GM12873 (cell line): ENCODE results near the gene HAO1.

ENCODE experiments used
- CTCF ChIP-seq: IDR thresholded peaks from 2 replicates; pipeline ENCODE4 v1.5.1; 2012; ENCODE audit warnings: low read depth, mild to moderate bottlenecking, moderate library complexity, low read length, control low read depth; ENCODE audit not compliant: insufficient read depth; ENCODE audit errors: missing control alignments

HAO1 gene

GRCh38 chr20:7856756-7857155 lies 83.5 kb downstream of the HAO1 start:
- no peak for TF ChIP-seq CTCF

- TF ChIP-seq CTCF: no peak
Observed at GRCh38 chr20:7855545-7855944, 84.7 kb downstream of the HAO1 start.

GRCh38 chr20:7853493-7853892 lies 86.8 kb downstream of the HAO1 start:
- TF ChIP-seq CTCF: no peak

GRCh38 chr20:7850775-7851490 lies 89.3 kb downstream of the HAO1 start:
- TF ChIP-seq CTCF: no peak

- TF ChIP-seq CTCF: no peak
Observed at GRCh38 chr20:7849675-7850074, 90.6 kb downstream of the HAO1 start.

- TF ChIP-seq CTCF: no peak
Observed at GRCh38 chr20:7848351-7848750, 91.9 kb downstream of the HAO1 start.

- TF ChIP-seq CTCF: no peak
Observed at GRCh38 chr20:7843613-7844012, 96.6 kb downstream of the HAO1 start.
